A549 (cell line): ENCODE measurements around the gene DOCK1.

Experiments
- CTCF ChIP-seq: fragments of >200 bp; sonication (Bioruptor Twin); formaldehyde crosslinking; IDR thresholded peaks from 3 replicates; pipeline ENCODE4 v1.5.1; 2016
- EHMT2 ChIP-seq: fragments of 200-600 bp; sonication (generic); IDR thresholded peaks from 2 replicates; pipeline ENCODE4 v1.6.1; 2016; ENCODE audit warnings: antibody characterized with exemption, low read depth, mild to moderate bottlenecking, moderate library complexity
- EP300 ChIP-seq, 2 experiments: fragments of >200 bp; sonication (Bioruptor Twin); formaldehyde crosslinking; IDR thresholded peaks; 2 replicates in 1 of 2; 3 replicates in 1 of 2; pipeline ENCODE4 v1.6.1; 2016 to 2017
- FOSL2 ChIP-seq, 2 experiments: fragments of 450-650 bp in 1 of 2; fragments of >200 bp in 1 of 2; sonication (Bioruptor Twin) in 1 of 2; formaldehyde crosslinking; IDR thresholded peaks; 2 replicates each; pipeline versions ENCODE4 v1.5.0 to v1.6.1; 2016 to 2020; ENCODE audit warnings: mild to moderate bottlenecking in 1 of 2, moderate library complexity in 1 of 2
- HMGXB4 ChIP-seq: fragments of 250-450 bp; sonication (Bioruptor Pico); IDR thresholded peaks from 2 replicates; pipeline ENCODE4 v1.5.0; 2021; ENCODE audit warnings: mild to moderate bottlenecking, moderate library complexity, borderline replicate concordance
- HOXA7 ChIP-seq: fragments of 250-450 bp; sonication (Bioruptor Pico); IDR thresholded peaks from 2 replicates; pipeline ENCODE4 v1.5.0; 2020; ENCODE audit warnings: mild to moderate bottlenecking, moderate library complexity
- POLR2A ChIP-seq: IDR thresholded peaks from 2 replicates; pipeline ENCODE4 v1.6.1; 2012; ENCODE audit warnings: mild to moderate bottlenecking, low read length
- RFX5 ChIP-seq: fragments of 450-650 bp; IDR thresholded peaks from 2 replicates; pipeline ENCODE4 v1.7.1; 2014; ENCODE audit warnings: antibody characterized with exemption, mild to moderate bottlenecking, moderate library complexity
- SMC3 ChIP-seq: fragments of >200 bp; sonication (Bioruptor Twin); formaldehyde crosslinking; IDR thresholded peaks from 3 replicates; pipeline ENCODE4 v1.6.1; 2018; ENCODE audit warnings: inconsistent platforms

GRCh38 chr10:127118034-127118433, 212.8 kb downstream of the DOCK1 start:
- TF ChIP-seq POLR2A: no peak
- TF ChIP-seq CTCF: no peak
- no peak for TF ChIP-seq HOXA7
- TF ChIP-seq EHMT2: no peak
- TF ChIP-seq FOSL2 (IDR thresholded peaks at IDR 0.05): no peak
- TF ChIP-seq FOSL2 (CRISPR knock-in tag; IDR thresholded peaks at IDR 0.05): no peak
- TF ChIP-seq SMC3: no peak
- no peak for TF ChIP-seq HMGXB4 (CRISPR knock-in tag)
- TF ChIP-seq EP300 (IDR thresholded peaks at IDR 0.05): no peak
- no peak for TF ChIP-seq RFX5
